Measurements from ENCODE around the gene AMH.

DNA sequence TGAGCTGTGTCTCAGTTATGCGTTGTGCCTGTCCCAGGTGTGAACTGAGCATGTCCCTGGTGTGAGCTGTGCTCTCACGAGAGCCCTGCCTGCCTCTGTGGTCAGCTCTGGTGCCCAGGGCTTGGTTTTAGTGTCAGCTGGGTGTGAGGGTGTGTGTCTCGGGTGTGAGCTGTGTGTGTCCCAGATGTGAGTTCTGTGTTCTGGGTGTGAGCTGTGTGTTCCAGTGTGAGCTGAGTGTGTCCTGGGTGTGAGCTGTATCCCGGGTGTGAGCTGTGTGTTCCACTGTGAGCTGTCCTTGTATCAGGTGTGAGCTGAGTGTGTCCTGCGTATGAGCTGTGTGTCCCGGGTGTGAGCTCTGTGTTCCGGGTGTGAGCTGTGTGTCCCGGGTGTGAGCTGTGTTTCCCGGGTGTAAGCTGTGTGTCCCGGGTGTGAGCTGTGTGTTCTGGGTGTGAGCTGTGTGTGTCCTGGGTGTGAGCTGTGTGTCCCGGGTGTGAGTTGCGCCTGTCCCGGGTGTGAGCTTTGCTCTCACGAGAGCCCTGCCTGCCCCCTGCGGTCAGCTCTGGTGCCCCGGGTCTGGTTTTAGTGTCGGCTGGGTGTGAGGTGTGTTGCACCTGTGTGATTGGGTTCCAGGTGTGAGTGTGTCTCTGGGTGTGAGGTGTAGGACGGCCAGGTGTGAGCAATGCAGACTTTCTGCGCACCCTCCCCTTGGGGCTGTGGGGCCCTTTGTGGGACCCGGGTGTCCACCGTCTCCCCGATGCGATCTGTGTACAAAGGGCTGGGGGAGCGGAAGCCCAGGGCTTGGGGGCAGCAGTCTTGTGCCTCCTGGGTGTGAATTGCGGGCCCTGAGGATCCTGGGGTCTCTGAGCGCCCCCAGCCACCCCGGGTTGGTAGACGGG, 39.9 kb downstream of the AMH start:
- peak; percentile 72 for TF ChIP-seq EZH2 (conservative IDR thresholded peaks at IDR 0.05; ENCODE audit: low read depth, low read length)
- TF ChIP-seq IKZF4 (CRISPR knock-in tag; IDR thresholded peaks at IDR 0.05; ENCODE audit: borderline replicate concordance, low read depth, not compliant biosample characterization) = no peak
- TF ChIP-seq, protein P1, sequence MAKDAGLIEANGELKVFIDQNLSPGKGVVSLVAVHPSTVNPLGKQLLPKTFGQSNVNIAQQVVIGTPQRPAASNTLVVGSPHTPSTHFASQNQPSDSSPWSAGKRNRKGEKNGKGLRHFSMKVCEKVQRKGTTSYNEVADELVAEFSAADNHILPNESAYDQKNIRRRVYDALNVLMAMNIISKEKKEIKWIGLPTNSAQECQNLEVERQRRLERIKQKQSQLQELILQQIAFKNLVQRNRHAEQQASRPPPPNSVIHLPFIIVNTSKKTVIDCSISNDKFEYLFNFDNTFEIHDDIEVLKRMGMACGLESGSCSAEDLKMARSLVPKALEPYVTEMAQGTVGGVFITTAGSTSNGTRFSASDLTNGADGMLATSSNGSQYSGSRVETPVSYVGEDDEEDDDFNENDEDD (CRISPR knock-in tag; IDR thresholded peaks at IDR 0.05; ENCODE audit: borderline replicate concordance) = no peak
- TF ChIP-seq, protein P2, sequence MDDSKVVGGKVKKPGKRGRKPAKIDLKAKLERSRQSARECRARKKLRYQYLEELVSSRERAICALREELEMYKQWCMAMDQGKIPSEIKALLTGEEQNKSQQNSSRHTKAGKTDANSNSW (CRISPR knock-in tag; IDR thresholded peaks at IDR 0.05; ENCODE audit: borderline replicate concordance) = no peak
- TF ChIP-seq, protein P3, sequence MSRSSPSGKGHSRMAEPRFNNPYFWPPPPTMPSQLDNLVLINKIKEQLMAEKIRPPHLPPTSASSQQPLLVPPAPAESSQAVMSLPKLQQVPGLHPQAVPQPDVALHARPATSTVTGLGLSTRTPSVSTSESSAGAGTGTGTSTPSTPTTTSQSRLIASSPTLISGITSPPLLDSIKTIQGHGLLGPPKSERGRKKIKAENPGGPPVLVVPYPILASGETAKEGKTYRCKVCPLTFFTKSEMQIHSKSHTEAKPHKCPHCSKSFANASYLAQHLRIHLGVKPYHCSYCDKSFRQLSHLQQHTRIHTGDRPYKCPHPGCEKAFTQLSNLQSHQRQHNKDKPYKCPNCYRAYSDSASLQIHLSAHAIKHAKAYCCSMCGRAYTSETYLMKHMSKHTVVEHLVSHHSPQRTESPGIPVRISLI (CRISPR knock-in tag; IDR thresholded peaks at IDR 0.05; ENCODE audit: borderline replicate concordance) = no peak
- TF ChIP-seq, protein P4, sequence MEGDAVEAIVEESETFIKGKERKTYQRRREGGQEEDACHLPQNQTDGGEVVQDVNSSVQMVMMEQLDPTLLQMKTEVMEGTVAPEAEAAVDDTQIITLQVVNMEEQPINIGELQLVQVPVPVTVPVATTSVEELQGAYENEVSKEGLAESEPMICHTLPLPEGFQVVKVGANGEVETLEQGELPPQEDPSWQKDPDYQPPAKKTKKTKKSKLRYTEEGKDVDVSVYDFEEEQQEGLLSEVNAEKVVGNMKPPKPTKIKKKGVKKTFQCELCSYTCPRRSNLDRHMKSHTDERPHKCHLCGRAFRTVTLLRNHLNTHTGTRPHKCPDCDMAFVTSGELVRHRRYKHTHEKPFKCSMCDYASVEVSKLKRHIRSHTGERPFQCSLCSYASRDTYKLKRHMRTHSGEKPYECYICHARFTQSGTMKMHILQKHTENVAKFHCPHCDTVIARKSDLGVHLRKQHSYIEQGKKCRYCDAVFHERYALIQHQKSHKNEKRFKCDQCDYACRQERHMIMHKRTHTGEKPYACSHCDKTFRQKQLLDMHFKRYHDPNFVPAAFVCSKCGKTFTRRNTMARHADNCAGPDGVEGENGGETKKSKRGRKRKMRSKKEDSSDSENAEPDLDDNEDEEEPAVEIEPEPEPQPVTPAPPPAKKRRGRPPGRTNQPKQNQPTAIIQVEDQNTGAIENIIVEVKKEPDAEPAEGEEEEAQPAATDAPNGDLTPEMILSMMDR (CRISPR knock-in tag; IDR thresholded peaks at IDR 0.05) = no peak

Measured in HepG2 (cell line).